Measurements from ENCODE around the gene RGS19.

GRCh38 chr20:64050261-64051032 is 28.9 kb downstream of the RGS19 start:
- TF ChIP-seq FOXM1 (IDR thresholded peaks at IDR 0.05; ENCODE audit: borderline replicate concordance) (no peak), FOXK2 (IDR thresholded peaks at IDR 0.05) (no peak), SP1 (IDR thresholded peaks at IDR 0.05) (no peak), BHLHE40 (IDR thresholded peaks at IDR 0.05; ENCODE audit: borderline replicate concordance) (no peak)

Data from HEK293T (cell line).